ENCODE results near the gene EPHA4. TPM values are rescaled to one million over a fixed set of nuclear protein-coding genes. Genes with fewer than 3 reads are reported as not detected.

EPHA4 gene
- polyA plus RNA-seq, 1 donor (not counting 4 experiments of a cell fraction or from before 2014, with no cell fraction given), result 9.0 TPM

DNA sequence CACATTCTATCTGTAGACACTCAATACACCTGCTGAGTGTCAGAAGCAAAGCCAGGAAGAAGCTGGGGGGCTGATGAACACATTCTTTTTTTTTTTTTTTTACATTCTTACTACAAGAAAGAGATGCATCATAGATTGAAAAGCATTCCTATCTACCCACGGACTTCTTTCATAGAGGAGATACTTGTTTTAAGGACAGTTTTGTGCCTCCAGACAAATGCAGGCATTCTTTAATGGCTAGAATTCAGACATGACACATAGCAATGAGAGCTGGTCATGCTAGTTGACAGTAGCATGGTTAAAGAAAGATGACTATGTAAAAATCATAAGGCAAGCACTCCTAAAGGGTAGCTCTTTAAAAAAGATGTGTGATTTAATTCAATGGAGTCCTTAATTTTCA, 110.2 kb downstream of the EPHA4 start:
- no peaks in the 10 kb centered on the region for H3K79me2 ChIP-seq (ENCODE audit: control insufficient read depth, insufficient read depth, low read length)
- dilution Hi-C loops (cut with MboI; ENCODE audit: extremely low pct_ligation_motif_present, low sequenced_read_pairs), result no loop called here
- no peak for TF ChIP-seq EZH2 (IDR thresholded peaks at IDR 0.05; ENCODE audit: low read length)
- TF ChIP-seq, protein P1, sequence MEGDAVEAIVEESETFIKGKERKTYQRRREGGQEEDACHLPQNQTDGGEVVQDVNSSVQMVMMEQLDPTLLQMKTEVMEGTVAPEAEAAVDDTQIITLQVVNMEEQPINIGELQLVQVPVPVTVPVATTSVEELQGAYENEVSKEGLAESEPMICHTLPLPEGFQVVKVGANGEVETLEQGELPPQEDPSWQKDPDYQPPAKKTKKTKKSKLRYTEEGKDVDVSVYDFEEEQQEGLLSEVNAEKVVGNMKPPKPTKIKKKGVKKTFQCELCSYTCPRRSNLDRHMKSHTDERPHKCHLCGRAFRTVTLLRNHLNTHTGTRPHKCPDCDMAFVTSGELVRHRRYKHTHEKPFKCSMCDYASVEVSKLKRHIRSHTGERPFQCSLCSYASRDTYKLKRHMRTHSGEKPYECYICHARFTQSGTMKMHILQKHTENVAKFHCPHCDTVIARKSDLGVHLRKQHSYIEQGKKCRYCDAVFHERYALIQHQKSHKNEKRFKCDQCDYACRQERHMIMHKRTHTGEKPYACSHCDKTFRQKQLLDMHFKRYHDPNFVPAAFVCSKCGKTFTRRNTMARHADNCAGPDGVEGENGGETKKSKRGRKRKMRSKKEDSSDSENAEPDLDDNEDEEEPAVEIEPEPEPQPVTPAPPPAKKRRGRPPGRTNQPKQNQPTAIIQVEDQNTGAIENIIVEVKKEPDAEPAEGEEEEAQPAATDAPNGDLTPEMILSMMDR (optimal IDR thresholded peaks at IDR 0.05 in 1 of 3, IDR thresholded peaks at IDR 0.05 in 1 of 3, conservative IDR thresholded peaks at IDR 0.05 in 1 of 3; ENCODE audit: extremely low read depth in 1 of 3, insufficient read depth in 2 of 3, low read length in 3 of 3), result no peak
- no peak for DNase-seq (ENCODE audit: low read depth, low spot score)
- no peak overlapping the region for H3K4me3 ChIP-seq (ENCODE audit: control insufficient read depth in 2 of 3, extremely low read depth in 1 of 3, insufficient read depth in 2 of 3, low read depth in 1 of 3, low read length in 3 of 3)
- no peaks in the 10 kb centered on the region for H4K20me1 ChIP-seq (ENCODE audit: control insufficient read depth, extremely low read depth, insufficient read depth, low read length)
- H3K9ac ChIP-seq (ENCODE audit: control insufficient read depth, extremely low read depth, insufficient read depth, low read length), result no peak overlapping the region
- H3K27ac ChIP-seq (ENCODE audit: control insufficient read depth, insufficient read depth, low read length), result no peak overlapping the region
- FAIRE-seq, result peak; percentile 34
- H2AFZ ChIP-seq (ENCODE audit: control insufficient read depth, low read length), result no peak overlapping the region
- H3K4me2 ChIP-seq (ENCODE audit: control insufficient read depth, extremely low read depth, insufficient read depth, low read depth, low read length), result no peak overlapping the region
- no peaks in the 10 kb centered on the region for H3K9me3 ChIP-seq (ENCODE audit: control insufficient read depth, low read depth, low read length)
- H3K36me3 ChIP-seq (ENCODE audit: control insufficient read depth in 2 of 2, extremely low read depth in 1 of 2, insufficient read depth in 2 of 2, low read length in 2 of 2), result no peaks in the 10 kb centered on the region
- H3K27me3 ChIP-seq (ENCODE audit: control insufficient read depth, extremely low read depth, insufficient read depth, low read length), result no peaks in the 10 kb centered on the region
- H3K9me1 ChIP-seq (ENCODE audit: control insufficient read depth, extremely low read depth, insufficient read depth, low read length), result no peaks in the 10 kb centered on the region
- H3K4me1 ChIP-seq (ENCODE audit: control insufficient read depth, extremely low read depth, insufficient read depth, low read length), result no peaks in the 10 kb centered on the region

DNA sequence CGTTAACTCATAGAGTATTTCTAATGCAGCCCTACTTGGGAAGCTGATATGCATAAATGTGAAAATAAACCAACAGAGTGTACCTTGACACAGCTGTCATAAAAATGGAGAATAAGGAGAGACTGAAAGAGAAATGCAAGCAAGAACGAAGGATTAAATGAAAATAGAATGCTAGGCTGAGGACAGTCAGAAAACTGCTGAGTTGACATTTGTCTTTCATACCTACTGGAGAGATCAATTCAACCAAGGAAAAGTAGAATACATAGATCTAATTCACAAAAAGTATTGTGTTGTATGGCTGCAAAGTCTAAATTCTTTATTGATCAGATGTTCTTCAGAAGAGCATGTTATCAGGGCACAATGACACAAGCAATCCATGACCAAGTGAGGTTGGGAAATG, 112.0 kb downstream of the EPHA4 start:
- no peak overlapping the region for H3K4me3 ChIP-seq (ENCODE audit: control insufficient read depth in 2 of 3, extremely low read depth in 1 of 3, insufficient read depth in 2 of 3, low read depth in 1 of 3, low read length in 3 of 3)
- no peaks in the 10 kb centered on the region for H3K36me3 ChIP-seq (ENCODE audit: control insufficient read depth in 2 of 2, extremely low read depth in 1 of 2, insufficient read depth in 2 of 2, low read length in 2 of 2)
- no peak for TF ChIP-seq EZH2 (IDR thresholded peaks at IDR 0.05; ENCODE audit: low read length)
- TF ChIP-seq, protein P1 (optimal IDR thresholded peaks at IDR 0.05 in 1 of 3, IDR thresholded peaks at IDR 0.05 in 1 of 3, conservative IDR thresholded peaks at IDR 0.05 in 1 of 3; ENCODE audit: extremely low read depth in 1 of 3, insufficient read depth in 2 of 3, low read length in 3 of 3), result no peak
- H3K4me2 ChIP-seq (ENCODE audit: control insufficient read depth, extremely low read depth, insufficient read depth, low read depth, low read length), result no peak overlapping the region
- dilution Hi-C loops (cut with MboI; ENCODE audit: extremely low pct_ligation_motif_present, low sequenced_read_pairs), result no loop called here
- no peaks in the 10 kb centered on the region for H3K79me2 ChIP-seq (ENCODE audit: control insufficient read depth, insufficient read depth, low read length)
- H3K9me3 ChIP-seq (ENCODE audit: control insufficient read depth, low read depth, low read length), result no peaks in the 10 kb centered on the region
- H4K20me1 ChIP-seq (ENCODE audit: control insufficient read depth, extremely low read depth, insufficient read depth, low read length), result no peaks in the 10 kb centered on the region
- H3K27ac ChIP-seq (ENCODE audit: control insufficient read depth, insufficient read depth, low read length), result no peak overlapping the region
- FAIRE-seq (no peak), DNase-seq (ENCODE audit: low read depth, low spot score) (no peak)
- H3K9ac ChIP-seq (ENCODE audit: control insufficient read depth, extremely low read depth, insufficient read depth, low read length), result no peak overlapping the region
- H3K4me1 ChIP-seq (ENCODE audit: control insufficient read depth, extremely low read depth, insufficient read depth, low read length), result no peaks in the 10 kb centered on the region
- H2AFZ ChIP-seq (ENCODE audit: control insufficient read depth, low read length), result no peak overlapping the region
- no peaks in the 10 kb centered on the region for H3K9me1 ChIP-seq (ENCODE audit: control insufficient read depth, extremely low read depth, insufficient read depth, low read length)
- no peaks in the 10 kb centered on the region for H3K27me3 ChIP-seq (ENCODE audit: control insufficient read depth, extremely low read depth, insufficient read depth, low read length)

Measured in keratinocyte (primary cell).